ENCODE data around the gene TRPC5OS. TPM values are rescaled to one million over a fixed set of nuclear protein-coding genes. Genes with fewer than 3 reads are reported as not detected.

Gene TRPC5OS
- polyA plus RNA-seq, 1 donor from 2014 or later: not detected

DNA sequence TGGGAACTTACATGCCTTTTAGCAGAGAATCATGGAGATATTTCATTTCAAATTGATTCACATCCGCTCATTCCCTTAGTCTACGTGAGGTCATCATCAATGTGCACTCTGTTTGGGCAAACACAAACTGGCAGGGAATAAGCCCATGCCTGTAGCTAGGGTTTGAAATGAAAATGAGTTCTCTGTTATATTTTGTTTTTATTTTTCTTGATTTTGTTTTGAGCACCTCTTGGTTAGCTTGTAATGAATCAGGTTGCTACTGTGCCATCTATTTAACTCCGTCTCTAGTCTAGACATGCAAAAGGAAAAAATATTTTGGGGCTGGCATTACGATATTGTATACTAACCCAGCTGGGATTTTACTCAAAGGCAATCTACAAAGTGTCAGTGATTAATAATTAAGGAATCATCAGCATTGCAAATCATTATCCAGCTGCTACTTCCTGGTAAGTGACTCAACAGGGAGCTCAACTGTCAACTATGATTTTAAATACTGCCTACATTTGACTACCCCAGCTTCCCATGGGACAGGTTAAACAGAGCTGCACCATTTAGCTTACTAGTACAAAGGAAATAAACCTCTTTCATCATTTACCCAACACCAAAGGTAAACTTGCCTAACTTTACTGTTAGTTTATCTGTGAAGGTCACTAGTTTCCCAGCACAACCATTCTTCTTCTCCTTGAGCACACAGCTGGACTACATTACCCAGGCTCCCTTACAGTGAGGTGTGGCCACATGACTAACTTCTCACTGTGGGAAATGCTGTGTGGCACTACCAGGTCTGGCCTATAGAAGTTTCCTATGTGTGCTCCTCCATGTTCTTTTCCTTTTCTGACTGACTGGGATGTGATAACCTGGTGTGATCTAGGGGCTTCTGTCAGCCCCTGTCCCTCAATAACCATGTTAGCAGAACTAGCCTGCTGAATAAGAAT lies 21.2 kb upstream of the TRPC5OS start:
- H3K9ac ChIP-seq (ENCODE audit: low read length): no peak overlapping the region
- H3K27ac ChIP-seq (ENCODE audit: low read length): no peak overlapping the region
- no peak for TF ChIP-seq EZH2 (IDR thresholded peaks at IDR 0.05; ENCODE audit: borderline replicate concordance, insufficient read depth, low read length, poor library complexity, severe bottlenecking)
- TF ChIP-seq, protein P1, sequence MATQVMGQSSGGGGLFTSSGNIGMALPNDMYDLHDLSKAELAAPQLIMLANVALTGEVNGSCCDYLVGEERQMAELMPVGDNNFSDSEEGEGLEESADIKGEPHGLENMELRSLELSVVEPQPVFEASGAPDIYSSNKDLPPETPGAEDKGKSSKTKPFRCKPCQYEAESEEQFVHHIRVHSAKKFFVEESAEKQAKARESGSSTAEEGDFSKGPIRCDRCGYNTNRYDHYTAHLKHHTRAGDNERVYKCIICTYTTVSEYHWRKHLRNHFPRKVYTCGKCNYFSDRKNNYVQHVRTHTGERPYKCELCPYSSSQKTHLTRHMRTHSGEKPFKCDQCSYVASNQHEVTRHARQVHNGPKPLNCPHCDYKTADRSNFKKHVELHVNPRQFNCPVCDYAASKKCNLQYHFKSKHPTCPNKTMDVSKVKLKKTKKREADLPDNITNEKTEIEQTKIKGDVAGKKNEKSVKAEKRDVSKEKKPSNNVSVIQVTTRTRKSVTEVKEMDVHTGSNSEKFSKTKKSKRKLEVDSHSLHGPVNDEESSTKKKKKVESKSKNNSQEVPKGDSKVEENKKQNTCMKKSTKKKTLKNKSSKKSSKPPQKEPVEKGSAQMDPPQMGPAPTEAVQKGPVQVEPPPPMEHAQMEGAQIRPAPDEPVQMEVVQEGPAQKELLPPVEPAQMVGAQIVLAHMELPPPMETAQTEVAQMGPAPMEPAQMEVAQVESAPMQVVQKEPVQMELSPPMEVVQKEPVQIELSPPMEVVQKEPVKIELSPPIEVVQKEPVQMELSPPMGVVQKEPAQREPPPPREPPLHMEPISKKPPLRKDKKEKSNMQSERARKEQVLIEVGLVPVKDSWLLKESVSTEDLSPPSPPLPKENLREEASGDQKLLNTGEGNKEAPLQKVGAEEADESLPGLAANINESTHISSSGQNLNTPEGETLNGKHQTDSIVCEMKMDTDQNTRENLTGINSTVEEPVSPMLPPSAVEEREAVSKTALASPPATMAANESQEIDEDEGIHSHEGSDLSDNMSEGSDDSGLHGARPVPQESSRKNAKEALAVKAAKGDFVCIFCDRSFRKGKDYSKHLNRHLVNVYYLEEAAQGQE (IDR thresholded peaks at IDR 0.05; ENCODE audit: borderline replicate concordance): no peak
- TF ChIP-seq RAD21 (conservative IDR thresholded peaks at IDR 0.05): no peak
- TF ChIP-seq POLR2AphosphoS5 (IDR thresholded peaks at IDR 0.05): no peak
- no peak for TF ChIP-seq EP300 (conservative IDR thresholded peaks at IDR 0.05; ENCODE audit: poor library complexity, severe bottlenecking)
- TF ChIP-seq TAF1 (IDR thresholded peaks at IDR 0.05; ENCODE audit: low read depth): no peak
- no peak for TF ChIP-seq SMC3 (conservative IDR thresholded peaks at IDR 0.05; ENCODE audit: poor library complexity)
- TF ChIP-seq MXI1 (conservative IDR thresholded peaks at IDR 0.05; ENCODE audit: poor library complexity, severe bottlenecking): no peak
- H3K79me2 ChIP-seq (replicated peaks; ENCODE audit: insufficient read depth, low read length): no peaks in the 10 kb centered on the region
- no peak overlapping the region for H3K4me3 ChIP-seq (ENCODE audit: low read length)
- H3K36me3 ChIP-seq (ENCODE audit: insufficient read depth, low read length): no peaks in the 10 kb centered on the region
- no peaks in the 10 kb centered on the region for H3K9me2 ChIP-seq (ENCODE audit: insufficient read depth, low read length)
- H4K20me1 ChIP-seq (ENCODE audit: insufficient read depth): no peaks in the 10 kb centered on the region
- H3F3A ChIP-seq (ENCODE audit: insufficient read depth, low read length, poor library complexity, severe bottlenecking): no peaks in the 10 kb centered on the region
- no peak overlapping the region for H3K4me2 ChIP-seq (ENCODE audit: low read length)
- no peaks in the 10 kb centered on the region for H3K27me3 ChIP-seq (ENCODE audit: insufficient read depth, low read depth, low read length)
- H3K9me3 ChIP-seq (ENCODE audit: low read length): no peaks in the 10 kb centered on the region
- no peak overlapping the region for H2AFZ ChIP-seq (ENCODE audit: low read depth, low read length)

DNA sequence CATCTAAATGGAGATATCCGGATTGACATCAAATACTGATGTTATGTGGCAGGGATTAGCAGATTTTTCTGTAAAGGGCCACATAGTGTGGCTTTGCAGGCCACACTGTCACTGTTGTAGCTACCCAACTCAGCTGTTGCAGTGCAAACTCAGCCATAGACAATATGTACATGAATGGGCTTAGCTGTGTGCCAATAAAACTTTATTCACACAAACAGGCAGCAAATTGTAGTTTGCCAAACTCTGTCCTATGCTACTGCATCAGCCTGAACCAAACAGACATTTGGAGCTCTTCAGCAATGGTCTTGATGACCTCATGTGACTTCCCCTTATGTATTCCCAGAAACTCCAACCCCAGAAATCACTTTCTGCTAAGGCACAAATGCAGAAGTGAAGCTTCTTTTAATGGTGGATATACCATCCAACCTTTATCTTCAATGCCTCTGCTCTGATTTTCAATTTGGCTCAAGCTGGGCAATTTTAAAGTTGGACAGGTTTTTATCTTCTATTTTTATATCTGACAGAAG lies 18.4 kb upstream of the TRPC5OS start:
- Histone ChIP-seq H3K27ac (ENCODE audit: low read length) (no peak overlapping the region), H4K20me1 (ENCODE audit: insufficient read depth) (no peaks in the 10 kb centered on the region), H3K4me3 (ENCODE audit: low read length) (no peak overlapping the region), H3F3A (ENCODE audit: insufficient read depth, low read length, poor library complexity, severe bottlenecking) (no peaks in the 10 kb centered on the region), H3K79me2 (replicated peaks; ENCODE audit: insufficient read depth, low read length) (no peaks in the 10 kb centered on the region), H3K36me3 (ENCODE audit: insufficient read depth, low read length) (no peaks in the 10 kb centered on the region), H3K9me3 (ENCODE audit: low read length) (no peaks in the 10 kb centered on the region), H3K9me2 (ENCODE audit: insufficient read depth, low read length) (no peaks in the 10 kb centered on the region), H3K9ac (ENCODE audit: low read length) (no peak overlapping the region), H2AFZ (ENCODE audit: low read depth, low read length) (no peak overlapping the region), H3K4me2 (ENCODE audit: low read length) (no peak overlapping the region), H3K27me3 (ENCODE audit: insufficient read depth, low read depth, low read length) (no peaks in the 10 kb centered on the region)
- no peak for TF ChIP-seq TAF1 (IDR thresholded peaks at IDR 0.05; ENCODE audit: low read depth)
- TF ChIP-seq, protein P2, sequence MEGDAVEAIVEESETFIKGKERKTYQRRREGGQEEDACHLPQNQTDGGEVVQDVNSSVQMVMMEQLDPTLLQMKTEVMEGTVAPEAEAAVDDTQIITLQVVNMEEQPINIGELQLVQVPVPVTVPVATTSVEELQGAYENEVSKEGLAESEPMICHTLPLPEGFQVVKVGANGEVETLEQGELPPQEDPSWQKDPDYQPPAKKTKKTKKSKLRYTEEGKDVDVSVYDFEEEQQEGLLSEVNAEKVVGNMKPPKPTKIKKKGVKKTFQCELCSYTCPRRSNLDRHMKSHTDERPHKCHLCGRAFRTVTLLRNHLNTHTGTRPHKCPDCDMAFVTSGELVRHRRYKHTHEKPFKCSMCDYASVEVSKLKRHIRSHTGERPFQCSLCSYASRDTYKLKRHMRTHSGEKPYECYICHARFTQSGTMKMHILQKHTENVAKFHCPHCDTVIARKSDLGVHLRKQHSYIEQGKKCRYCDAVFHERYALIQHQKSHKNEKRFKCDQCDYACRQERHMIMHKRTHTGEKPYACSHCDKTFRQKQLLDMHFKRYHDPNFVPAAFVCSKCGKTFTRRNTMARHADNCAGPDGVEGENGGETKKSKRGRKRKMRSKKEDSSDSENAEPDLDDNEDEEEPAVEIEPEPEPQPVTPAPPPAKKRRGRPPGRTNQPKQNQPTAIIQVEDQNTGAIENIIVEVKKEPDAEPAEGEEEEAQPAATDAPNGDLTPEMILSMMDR (IDR thresholded peaks at IDR 0.05; ENCODE audit: poor library complexity, severe bottlenecking): no peak
- TF ChIP-seq, protein P1 (IDR thresholded peaks at IDR 0.05; ENCODE audit: borderline replicate concordance): no peak
- TF ChIP-seq MXI1 (conservative IDR thresholded peaks at IDR 0.05; ENCODE audit: poor library complexity, severe bottlenecking): no peak
- TF ChIP-seq SMC3 (conservative IDR thresholded peaks at IDR 0.05; ENCODE audit: poor library complexity): no peak

All from neural cell (in vitro differentiated cells).